ENCODE results near the gene HHAT. TPM values are rescaled to one million over a fixed set of nuclear protein-coding genes. Genes with fewer than 3 reads are reported as not detected.

Gene HHAT
- total RNA-seq = under 1 TPM; 0.26 to 0.71 (median 0.65) TPM

DNA sequence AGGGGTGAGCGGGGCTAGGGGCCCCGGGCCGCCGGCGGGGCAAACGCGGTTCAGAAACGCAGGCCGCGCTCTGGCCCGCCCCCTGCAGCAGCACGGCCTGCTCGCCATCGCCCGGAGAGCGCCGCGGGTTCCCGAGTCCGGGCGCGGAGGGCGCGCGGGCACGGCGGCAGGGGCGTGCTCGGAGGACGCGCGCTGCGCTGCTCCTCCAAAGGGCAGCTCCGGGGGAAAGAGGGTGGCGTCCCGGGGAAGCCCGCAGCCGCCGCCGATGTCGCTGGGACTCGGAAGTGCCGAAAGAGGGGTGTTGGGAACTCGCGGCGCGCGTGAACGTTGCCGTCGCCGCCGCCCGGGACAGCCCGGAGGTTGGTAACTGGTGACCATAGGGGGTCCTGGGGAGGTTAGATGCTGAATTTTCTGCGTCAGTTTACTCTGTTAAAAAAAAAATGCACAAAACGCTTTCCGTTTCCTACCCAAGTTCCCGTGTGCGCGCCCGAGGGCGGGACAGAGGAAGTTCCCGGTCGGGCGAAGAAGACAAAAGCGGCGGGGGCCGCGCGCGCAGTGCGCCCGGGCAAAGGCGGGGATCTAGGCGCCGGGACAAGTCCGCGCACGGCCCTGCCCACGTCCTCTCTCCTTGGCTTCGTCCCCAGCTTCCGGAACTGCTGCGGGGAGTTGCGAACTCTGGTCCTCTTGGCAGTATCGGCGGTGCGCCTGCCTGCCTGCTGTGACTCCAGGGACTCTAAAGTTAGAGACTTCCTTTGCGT, at the start of gene HHAT:
Gene HHAT, plus strand, starts transcription at position 157 of the 758 bp plus-strand sequence. CDS start 20,074 bp downstream, outside the sequence.
- Mint-ChIP-seq H3K4me3 (peak within 1 kb of the TSS; percentile 95), H3K4me1 (ENCODE audit: low read depth) (peaks cover 37% of the 10 kb centered on the region), H3K36me3 (ENCODE audit: insufficient read depth) (no peaks in the 10 kb centered on the region), H3K9me3 (no peaks in the 10 kb centered on the region), H3K27me3 (ENCODE audit: low read depth) (peaks cover 3% of the 10 kb centered on the region)
- ATAC-seq (peak; percentile 44 to 68), DNase-seq (peak; percentile 47)

DNA sequence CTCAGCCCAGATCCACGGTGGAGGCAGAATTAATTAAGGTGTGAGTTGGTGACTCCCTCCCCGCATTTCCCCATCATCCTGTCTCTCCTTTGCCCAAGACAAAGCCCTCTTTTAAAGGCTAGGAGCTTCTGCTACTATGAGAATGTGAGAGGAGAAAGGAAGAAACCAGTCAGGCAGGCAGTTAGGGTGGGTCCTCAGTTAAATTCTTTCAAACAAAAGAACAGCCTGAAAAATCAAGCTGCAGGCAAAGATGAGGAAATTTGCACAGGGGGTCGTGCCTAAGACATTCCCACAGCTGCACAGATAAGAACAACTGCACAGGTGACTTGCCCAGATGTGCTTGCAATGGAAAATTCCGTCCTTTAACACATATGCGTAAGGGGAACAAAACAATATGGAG, 48.5 kb upstream of the HHAT start:
- DNase-seq (no peak), ATAC-seq (no peak)
- no peaks in the 10 kb centered on the region for H3K4me1 Mint-ChIP-seq (ENCODE audit: low read depth)
- no peak overlapping the region for H3K4me3 Mint-ChIP-seq
- no peaks in the 10 kb centered on the region for H3K36me3 Mint-ChIP-seq (ENCODE audit: insufficient read depth)
- peaks cover 20% of the 10 kb centered on the region for H3K27me3 Mint-ChIP-seq (ENCODE audit: low read depth)
- peaks cover 21% of the 10 kb centered on the region for H3K9me3 Mint-ChIP-seq

DNA sequence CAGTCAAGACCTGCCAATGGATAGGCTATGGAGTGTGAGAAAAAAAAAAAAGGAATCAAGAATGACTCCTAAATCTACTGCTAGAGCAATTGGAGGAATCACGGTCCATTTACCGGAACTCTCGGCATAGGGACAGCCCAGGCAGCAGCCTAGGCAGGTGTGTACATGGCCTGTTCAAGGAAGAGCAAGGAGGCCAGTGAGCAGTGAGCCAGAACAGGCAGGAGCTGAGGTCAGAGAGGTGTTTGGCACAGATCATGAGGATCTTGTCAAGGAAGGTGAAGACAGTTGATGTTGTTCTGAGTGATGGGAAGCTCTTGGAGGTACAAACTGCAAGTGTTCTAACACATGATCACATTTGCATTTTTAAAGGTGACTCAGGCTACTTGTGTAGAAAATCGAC, 40.6 kb upstream of the HHAT start:
- ATAC-seq (no peak), DNase-seq (no peak)
- Mint-ChIP-seq H3K27me3 (ENCODE audit: low read depth) (peaks cover 51% of the 10 kb centered on the region), H3K4me1 (ENCODE audit: low read depth) (peaks cover 5% of the 10 kb centered on the region), H3K4me3 (no peak overlapping the region), H3K9me3 (no peaks in the 10 kb centered on the region), H3K36me3 (ENCODE audit: insufficient read depth) (no peaks in the 10 kb centered on the region)

DNA sequence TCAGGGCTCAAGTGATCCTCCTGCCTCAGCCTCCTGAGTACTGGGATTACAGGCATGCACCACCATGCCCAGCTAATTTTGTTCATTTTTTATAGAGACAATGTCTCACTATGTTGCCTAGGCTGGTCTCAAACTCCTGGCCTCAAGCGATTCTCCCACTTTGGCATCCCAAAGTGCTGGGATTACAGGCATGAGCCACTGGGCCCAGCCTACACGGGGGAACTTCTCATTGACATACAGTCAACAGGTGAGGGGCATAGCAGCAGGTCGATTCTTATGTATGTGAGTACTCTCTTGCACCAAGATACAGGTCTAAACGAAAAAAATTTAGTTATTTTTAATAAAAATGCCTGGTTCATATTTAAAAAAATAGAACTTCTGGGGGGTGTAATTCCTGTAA, 39.5 kb upstream of the HHAT start:
- no peaks in the 10 kb centered on the region for H3K9me3 Mint-ChIP-seq
- H3K4me3 Mint-ChIP-seq = no peak overlapping the region
- H3K36me3 Mint-ChIP-seq (ENCODE audit: insufficient read depth) = no peaks in the 10 kb centered on the region
- no peak for ATAC-seq
- DNase-seq = no peak
- H3K27me3 Mint-ChIP-seq (ENCODE audit: low read depth) = peaks cover 48% of the 10 kb centered on the region
- H3K4me1 Mint-ChIP-seq (ENCODE audit: low read depth) = peaks cover 5% of the 10 kb centered on the region

DNA sequence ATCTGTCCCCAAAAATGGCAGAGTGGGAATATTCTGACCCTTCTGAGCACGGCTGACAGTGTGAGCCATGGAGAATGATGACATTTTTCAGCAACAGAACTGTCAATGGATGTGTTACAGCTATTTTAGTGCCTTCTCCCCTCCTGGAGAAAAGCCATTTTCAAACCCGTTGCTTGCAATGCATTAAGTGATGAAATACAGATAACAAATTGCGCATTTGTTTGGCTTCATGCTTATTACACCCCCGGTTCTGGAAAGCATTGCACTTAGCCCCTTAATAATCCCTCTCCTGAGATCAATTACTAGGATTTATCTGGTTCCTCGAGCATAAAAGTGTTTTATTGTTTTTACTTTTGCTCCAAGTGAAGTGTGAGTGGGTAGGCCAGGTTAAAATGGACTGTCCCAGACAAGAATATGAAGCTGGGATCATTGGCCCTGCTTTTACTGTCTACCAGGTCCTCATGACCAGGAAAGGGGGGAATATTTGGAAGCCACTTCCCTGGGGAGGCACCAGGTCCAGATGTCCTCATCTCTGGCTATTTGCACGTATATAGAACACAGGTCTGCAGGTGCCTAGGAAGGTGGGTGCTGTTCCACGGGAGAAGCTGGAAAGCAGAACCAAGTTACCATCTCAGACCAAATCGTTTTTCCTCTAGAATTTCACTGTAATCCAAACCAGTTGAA, 37.5 kb upstream of the HHAT start:
- no peak for ATAC-seq
- H3K9me3 Mint-ChIP-seq = no peaks in the 10 kb centered on the region

DNA sequence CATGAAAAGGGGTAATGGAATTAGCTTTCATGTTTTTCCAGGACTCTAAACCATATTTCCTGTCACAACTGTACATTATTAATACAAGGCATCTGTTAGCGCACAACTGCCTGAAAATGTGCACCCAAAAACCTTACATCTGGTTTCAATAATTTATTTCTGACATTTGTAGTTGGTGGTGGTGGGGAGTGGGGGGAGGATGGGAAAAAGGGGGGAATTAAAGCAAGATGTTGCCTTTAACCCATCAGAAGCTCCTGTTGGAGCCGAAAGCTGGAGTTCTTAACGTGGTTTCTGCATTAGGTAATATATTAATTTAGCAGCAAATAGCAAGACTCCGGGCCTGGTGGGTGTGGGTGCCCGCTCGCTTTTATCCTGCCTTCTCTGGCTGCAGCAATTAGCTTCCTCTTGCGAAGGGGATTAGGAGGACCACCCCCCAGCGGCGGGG, 36.9 kb upstream of the HHAT start:
- H3K36me3 Mint-ChIP-seq (ENCODE audit: insufficient read depth) = no peaks in the 10 kb centered on the region
- no peaks in the 10 kb centered on the region for H3K9me3 Mint-ChIP-seq
- H3K4me3 Mint-ChIP-seq = no peak overlapping the region
- peaks cover 5% of the 10 kb centered on the region for H3K4me1 Mint-ChIP-seq (ENCODE audit: low read depth)
- DNase-seq (no peak), ATAC-seq (no peak)
- peaks cover 48% of the 10 kb centered on the region for H3K27me3 Mint-ChIP-seq (ENCODE audit: low read depth)

More for the DNA sequence above, 37.5 kb upstream of the HHAT start:
- Mint-ChIP-seq H3K4me3 (no peak overlapping the region), H3K36me3 (ENCODE audit: insufficient read depth) (no peaks in the 10 kb centered on the region), H3K4me1 (ENCODE audit: low read depth) (peaks cover 5% of the 10 kb centered on the region), H3K27me3 (ENCODE audit: low read depth) (peaks cover 48% of the 10 kb centered on the region)
- no peak for DNase-seq

DNA sequence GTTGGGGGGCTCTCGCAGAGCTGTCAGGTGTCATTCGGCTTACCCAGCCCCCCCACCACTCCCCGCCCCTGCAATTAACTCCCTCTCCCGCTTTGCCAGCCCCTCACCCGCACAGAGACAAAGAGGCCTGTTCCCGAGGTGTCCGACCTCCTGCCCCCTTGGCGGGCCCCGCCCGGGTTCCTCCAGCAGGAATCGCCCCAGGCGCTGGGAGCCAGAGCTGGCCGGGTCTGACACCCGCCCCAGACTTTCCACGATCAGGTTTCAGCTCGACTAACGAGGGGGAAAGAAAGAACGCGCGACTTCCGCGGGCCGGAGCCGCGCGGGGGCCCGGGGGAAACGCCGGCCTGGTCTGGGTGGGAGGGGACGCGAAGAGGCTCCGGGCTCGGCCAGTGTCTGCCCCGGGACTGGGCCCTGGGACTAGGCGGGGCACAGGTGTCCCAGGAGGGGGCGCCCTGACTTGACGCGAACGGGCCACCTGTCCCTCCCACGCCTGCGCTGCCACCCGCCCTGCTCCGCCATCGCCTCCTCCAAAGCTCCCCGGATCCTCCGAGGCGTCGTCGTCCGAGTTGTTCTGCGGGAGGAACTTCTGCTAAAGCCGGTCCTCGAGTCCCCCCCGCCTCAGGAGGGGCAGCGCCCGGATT, 36.4 kb upstream of the HHAT start:
- no peaks in the 10 kb centered on the region for H3K9me3 Mint-ChIP-seq
- peaks cover 5% of the 10 kb centered on the region for H3K4me1 Mint-ChIP-seq (ENCODE audit: low read depth)
- H3K27me3 Mint-ChIP-seq (ENCODE audit: low read depth) = peaks cover 48% of the 10 kb centered on the region
- ATAC-seq (peak; percentile 74 to 75), DNase-seq (peak; percentile 32)
- H3K36me3 Mint-ChIP-seq (ENCODE audit: insufficient read depth) = no peaks in the 10 kb centered on the region
- peak overlapping the region; percentile 24 for H3K4me3 Mint-ChIP-seq

DNA sequence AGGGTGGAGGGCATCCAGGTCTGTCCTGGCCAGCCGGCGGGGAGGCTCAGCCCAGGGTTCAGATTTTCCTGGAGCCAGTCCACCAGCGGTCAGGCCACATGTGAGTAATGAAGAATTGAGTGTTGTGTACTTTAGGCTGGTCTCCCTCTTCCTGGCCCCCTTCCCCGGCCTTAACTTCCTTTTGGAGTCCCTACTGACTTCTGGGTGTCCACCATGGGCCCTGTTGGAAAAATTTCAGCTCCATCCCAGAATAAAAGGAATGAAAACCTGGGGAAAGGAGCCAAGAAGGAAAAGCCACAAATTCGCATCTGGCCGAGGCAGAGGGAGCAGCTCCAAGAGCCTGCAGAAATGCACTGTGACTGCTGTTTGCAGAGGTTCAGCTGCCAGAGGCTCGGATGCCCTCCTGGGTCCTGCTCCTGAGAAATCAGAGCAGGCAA, 35.5 kb upstream of the HHAT start:
- peaks cover 50% of the 10 kb centered on the region for H3K27me3 Mint-ChIP-seq (ENCODE audit: low read depth)

DNA sequence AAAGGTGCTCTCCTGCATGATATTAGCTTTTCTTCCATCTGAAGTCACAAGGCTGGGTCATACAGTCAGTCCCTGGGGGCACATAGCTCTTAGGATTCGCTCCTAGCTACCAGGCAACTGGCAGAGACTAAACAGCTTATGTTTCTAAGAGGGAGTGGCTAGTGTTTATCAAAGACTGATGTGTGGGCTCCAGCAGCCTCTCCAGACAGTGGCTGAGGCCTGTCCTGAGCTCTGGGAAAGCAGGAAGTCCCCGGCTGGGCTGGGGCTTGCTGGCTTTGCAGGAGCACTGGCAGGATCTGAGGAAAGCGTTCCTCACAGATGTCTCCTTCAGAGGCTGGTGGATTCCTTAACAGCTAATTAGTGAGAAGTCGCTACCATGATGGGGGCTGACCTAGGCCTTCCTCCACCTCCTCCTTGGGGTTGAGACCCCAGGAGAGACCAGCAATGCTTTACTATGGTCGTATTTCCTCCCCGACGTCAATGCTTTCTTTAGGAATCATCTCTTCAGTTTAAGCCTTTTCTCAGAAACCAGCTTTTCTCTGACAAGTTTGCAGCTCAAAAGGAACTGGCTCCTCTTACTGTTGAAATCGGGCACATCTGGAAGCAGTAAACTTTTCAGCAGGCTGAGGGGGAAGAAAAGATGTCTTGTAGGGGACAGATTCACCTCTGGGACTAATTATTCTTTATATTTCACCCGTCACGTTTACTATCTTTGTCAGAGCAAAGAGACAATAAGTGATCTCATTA, 33.5 kb upstream of the HHAT start:
- Mint-ChIP-seq H3K27me3 (ENCODE audit: low read depth) (peaks cover 47% of the 10 kb centered on the region), H3K36me3 (ENCODE audit: insufficient read depth) (no peaks in the 10 kb centered on the region), H3K4me3 (no peak overlapping the region), H3K4me1 (ENCODE audit: low read depth) (peaks cover 5% of the 10 kb centered on the region), H3K9me3 (no peaks in the 10 kb centered on the region)
- ATAC-seq (no peak), DNase-seq (no peak)

More for the DNA sequence above, 35.5 kb upstream of the HHAT start:
- H3K9me3 Mint-ChIP-seq = no peaks in the 10 kb centered on the region
- peaks cover 5% of the 10 kb centered on the region for H3K4me1 Mint-ChIP-seq (ENCODE audit: low read depth)
- no peaks in the 10 kb centered on the region for H3K36me3 Mint-ChIP-seq (ENCODE audit: insufficient read depth)
- no peak overlapping the region for H3K4me3 Mint-ChIP-seq
- ATAC-seq (no peak), DNase-seq (no peak)

DNA sequence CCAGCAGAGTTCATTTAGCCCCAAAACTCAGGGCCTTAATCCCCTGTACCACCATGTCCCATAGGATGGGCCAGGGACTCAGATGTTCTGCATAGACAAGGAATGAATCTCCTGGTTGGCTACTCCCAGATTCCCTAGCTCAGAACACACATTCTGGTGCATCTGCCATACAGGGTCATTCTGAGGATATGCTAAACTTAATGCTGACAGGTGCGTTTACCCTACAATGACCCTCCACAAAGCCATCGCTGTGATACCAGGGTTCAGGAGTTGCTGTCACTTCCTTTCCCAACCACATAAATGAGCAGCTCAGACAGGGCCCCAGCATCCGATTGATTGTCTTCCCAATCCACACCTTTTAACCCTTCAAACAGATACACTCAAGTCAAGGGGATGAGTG, 32.0 kb upstream of the HHAT start:
- Mint-ChIP-seq H3K27me3 (ENCODE audit: low read depth) (peaks cover 34% of the 10 kb centered on the region), H3K4me1 (ENCODE audit: low read depth) (peaks cover 5% of the 10 kb centered on the region), H3K9me3 (no peaks in the 10 kb centered on the region), H3K36me3 (ENCODE audit: insufficient read depth) (no peaks in the 10 kb centered on the region), H3K4me3 (no peak overlapping the region)
- DNase-seq (no peak), ATAC-seq (no peak)

DNA sequence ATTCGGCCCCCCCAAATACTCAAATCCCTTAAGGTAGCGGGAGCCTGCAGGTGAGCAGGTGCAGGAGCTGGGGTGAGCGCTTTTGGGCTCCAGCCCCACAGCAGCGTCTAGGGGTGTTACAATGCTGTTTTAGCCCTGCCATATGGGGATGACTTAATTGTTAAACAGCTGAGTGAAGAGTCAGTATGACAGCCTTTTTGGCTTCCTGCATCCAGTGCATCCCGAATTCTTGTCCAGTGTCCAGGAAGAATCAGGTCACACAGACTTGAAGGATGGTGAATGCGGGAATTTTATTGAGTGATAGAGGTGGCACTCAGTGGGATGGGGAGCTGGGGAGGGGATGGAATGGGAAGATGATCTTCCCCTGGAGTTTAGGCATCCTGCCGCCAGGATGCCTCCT, 30.4 kb upstream of the HHAT start:
- H3K27me3 Mint-ChIP-seq (ENCODE audit: low read depth) = peaks cover 26% of the 10 kb centered on the region
- no peaks in the 10 kb centered on the region for H3K36me3 Mint-ChIP-seq (ENCODE audit: insufficient read depth)
- no peak for DNase-seq
- ATAC-seq = no peak
- no peak overlapping the region for H3K4me3 Mint-ChIP-seq
- no peaks in the 10 kb centered on the region for H3K4me1 Mint-ChIP-seq (ENCODE audit: low read depth)
- H3K9me3 Mint-ChIP-seq = no peaks in the 10 kb centered on the region

DNA sequence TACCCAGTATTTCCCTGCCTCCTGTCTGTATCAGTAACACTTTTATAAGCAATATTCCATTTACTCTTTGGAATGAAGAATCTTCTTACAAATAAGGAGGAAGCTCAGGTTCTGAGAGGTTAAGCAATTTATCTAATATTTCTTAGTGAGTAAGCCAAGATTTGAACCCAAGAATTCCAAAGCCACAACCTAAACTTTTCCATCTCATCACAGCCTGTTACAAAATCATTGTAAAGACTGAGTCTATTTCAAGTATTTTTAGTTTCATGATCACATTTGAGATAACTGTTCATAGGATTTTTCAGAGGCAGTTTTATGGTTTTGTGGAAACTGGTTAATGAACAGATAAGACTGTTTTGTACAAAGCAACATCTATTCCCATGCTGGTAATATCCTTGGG, 29.8 kb upstream of the HHAT start:
- ATAC-seq = no peak
- H3K4me1 Mint-ChIP-seq (ENCODE audit: low read depth) = no peaks in the 10 kb centered on the region
- DNase-seq = no peak
- H3K9me3 Mint-ChIP-seq = no peaks in the 10 kb centered on the region
- no peak overlapping the region for H3K4me3 Mint-ChIP-seq
- H3K27me3 Mint-ChIP-seq (ENCODE audit: low read depth) = peaks cover 22% of the 10 kb centered on the region
- H3K36me3 Mint-ChIP-seq (ENCODE audit: insufficient read depth) = no peaks in the 10 kb centered on the region

DNA sequence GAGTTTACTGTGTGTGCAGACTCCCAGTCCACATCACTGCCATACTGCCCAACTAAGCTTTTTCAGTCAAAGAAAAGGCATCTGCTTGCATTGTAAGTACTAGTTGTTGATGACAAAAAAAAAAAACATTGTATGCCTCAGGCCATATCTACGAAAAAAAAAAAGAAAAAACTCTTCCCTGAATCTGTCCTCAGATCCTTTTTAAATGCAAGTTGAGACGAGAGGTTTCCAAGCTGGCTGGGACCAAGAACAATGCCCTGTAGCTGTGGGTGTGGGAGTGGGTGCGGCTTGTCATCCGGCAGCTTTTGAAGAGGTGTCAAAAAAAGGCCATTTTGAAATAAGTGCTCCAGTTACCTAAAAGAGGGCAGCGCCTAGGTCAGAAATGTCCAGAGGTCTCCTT, 29.2 kb upstream of the HHAT start:
- no peak overlapping the region for H3K4me3 Mint-ChIP-seq
- no peaks in the 10 kb centered on the region for H3K4me1 Mint-ChIP-seq (ENCODE audit: low read depth)
- H3K9me3 Mint-ChIP-seq = no peaks in the 10 kb centered on the region
- ATAC-seq (no peak), DNase-seq (no peak)
- H3K27me3 Mint-ChIP-seq (ENCODE audit: low read depth) = peaks cover 22% of the 10 kb centered on the region
- no peaks in the 10 kb centered on the region for H3K36me3 Mint-ChIP-seq (ENCODE audit: insufficient read depth)

Measured in activated T-cell treated with anti-CD3 and anti-CD28 coated beads, Interleukin-2, amount 50 U/mL, for 4 hours (primary cell).